H9 (cell line): Measurements from ENCODE around the gene ILF3. TPM values are rescaled to one million over a fixed set of nuclear protein-coding genes. Genes with fewer than 3 reads are reported as not detected.

Experiments
- DNase-seq: peaks from one replicate; pipeline ENCODE4 v3.0.0-alpha.2; 2017
- H2AFZ ChIP-seq: one replicate; pipeline ENCODE4 v1.6.1; 2013; ENCODE audit warnings: mild to moderate bottlenecking, low read length, control low read depth, moderate library complexity
- H2AK5ac ChIP-seq: 2 replicates; pipeline ENCODE4 v1.6.1; 2013; ENCODE audit warnings: low read length, control low read depth, mixed read lengths; ENCODE audit not compliant: insufficient read length
- H2BK120ac ChIP-seq: one replicate; pipeline ENCODE4 v1.6.1; 2013; ENCODE audit warnings: low read depth, mild to moderate bottlenecking, low read length, control low read depth, inconsistent platforms; ENCODE audit not compliant: poor library complexity, severe bottlenecking
- H2BK12ac ChIP-seq: 2 replicates; pipeline ENCODE4 v1.6.1; 2013; ENCODE audit warnings: low read length, control low read depth, mixed read lengths, low read depth; ENCODE audit not compliant: insufficient read length
- H2BK15ac ChIP-seq: 2 replicates; pipeline ENCODE4 v1.6.1; 2013; ENCODE audit warnings: low read depth, low read length, control low read depth
- H2BK20ac ChIP-seq: one replicate; pipeline ENCODE4 v1.6.1; 2013; ENCODE audit warnings: low read depth, mild to moderate bottlenecking, low read length, control low read depth, inconsistent platforms; ENCODE audit not compliant: poor library complexity, severe bottlenecking
- H2BK5ac ChIP-seq: 2 replicates; pipeline ENCODE4 v1.6.1; 2013; ENCODE audit warnings: low read length, control low read depth, mixed read lengths; ENCODE audit not compliant: insufficient read length
- H3K14ac ChIP-seq: 2 replicates; pipeline ENCODE4 v1.6.1; 2013; ENCODE audit warnings: low read length, control low read depth; ENCODE audit not compliant: insufficient read depth
- H3K18ac ChIP-seq: 2 replicates; pipeline ENCODE4 v1.6.1; 2013; ENCODE audit warnings: low read depth, mild to moderate bottlenecking, mixed read lengths, low read length, control low read depth; ENCODE audit not compliant: insufficient read length
- H3K23ac ChIP-seq: 2 replicates; pipeline ENCODE4 v1.6.1; 2013; ENCODE audit warnings: low read length, control low read depth, mixed read lengths, low read depth; ENCODE audit not compliant: insufficient read length
- H3K23me2 ChIP-seq: 2 replicates; pipeline ENCODE4 v1.6.1; 2013; ENCODE audit warnings: low read depth, mild to moderate bottlenecking, mixed read lengths, low read length, control low read depth; ENCODE audit not compliant: insufficient read length, poor library complexity, severe bottlenecking
- H3K27ac ChIP-seq: 2 replicates; pipeline ENCODE4 v1.5.1; 2013; ENCODE audit warnings: low read length, control low read depth, mixed read lengths, low read depth; ENCODE audit not compliant: insufficient read length
- H3K27me3 ChIP-seq: 2 replicates; pipeline ENCODE4 v1.6.1; 2013; ENCODE audit warnings: low read length, control low read depth, inconsistent platforms; ENCODE audit not compliant: insufficient read depth
- H3K4ac ChIP-seq: 2 replicates; pipeline ENCODE4 v1.6.1; 2013; ENCODE audit warnings: low read depth, mild to moderate bottlenecking, control low read depth, inconsistent platforms, low read length, moderate library complexity
- H3K4me1 ChIP-seq: 2 replicates; pipeline ENCODE4 v1.6.1; 2013; ENCODE audit warnings: low read length, control low read depth, inconsistent platforms; ENCODE audit not compliant: insufficient read depth
- H3K4me2 ChIP-seq: 2 replicates; pipeline ENCODE4 v1.6.1; 2013; ENCODE audit warnings: low read length, control low read depth, mixed read lengths; ENCODE audit not compliant: insufficient read length, insufficient read depth
- H3K56ac ChIP-seq: 2 replicates; pipeline ENCODE4 v1.6.1; 2013; ENCODE audit warnings: low read depth, mild to moderate bottlenecking, mixed read lengths, low read length, control low read depth; ENCODE audit not compliant: insufficient read length
- H3K79me1 ChIP-seq: 2 replicates; pipeline ENCODE4 v1.6.1; 2013; ENCODE audit warnings: low read depth, mild to moderate bottlenecking, moderate library complexity, low read length, control low read depth, inconsistent platforms; ENCODE audit not compliant: insufficient read depth, poor library complexity, severe bottlenecking
- H3K79me2 ChIP-seq: 2 replicates; pipeline ENCODE4 v1.6.1; 2013; ENCODE audit warnings: low read length, control low read depth, inconsistent platforms; ENCODE audit not compliant: insufficient read depth
- H3K9ac ChIP-seq: 2 replicates; pipeline ENCODE4 v1.6.1; 2013; ENCODE audit warnings: low read length, control low read depth, mixed read lengths; ENCODE audit not compliant: insufficient read length; ENCODE audit errors: extremely low read depth
- H3K9me3 ChIP-seq: one replicate; pipeline ENCODE4 v1.6.1; 2013; ENCODE audit warnings: low read depth, low read length, inconsistent platforms; ENCODE audit not compliant: control insufficient read depth
- H3T11ph ChIP-seq: one replicate; pipeline ENCODE4 v1.6.1; 2013; ENCODE audit warnings: mild to moderate bottlenecking, low read length, control low read depth, inconsistent platforms
- H4K20me1 ChIP-seq: one replicate; pipeline ENCODE4 v1.6.1; 2013; ENCODE audit not compliant: control insufficient read depth, insufficient read length, insufficient read depth
- H4K5ac ChIP-seq: 2 replicates; pipeline ENCODE4 v1.6.1; 2013; ENCODE audit warnings: low read depth, mild to moderate bottlenecking, mixed read lengths, low read length, control low read depth; ENCODE audit not compliant: insufficient read length
- H4K8ac ChIP-seq: replicated peaks from 2 replicates; pipeline ENCODE4 v1.6.1; 2013; ENCODE audit warnings: low read length, control low read depth, mixed read lengths, low read depth; ENCODE audit not compliant: insufficient read length
- H4K91ac ChIP-seq: 2 replicates; pipeline ENCODE4 v1.6.1; 2013; ENCODE audit warnings: low read depth, mild to moderate bottlenecking, moderate library complexity, mixed read lengths, low read length, control low read depth; ENCODE audit not compliant: insufficient read length
- H3K27ac Mint-ChIP-seq, 3 experiments: 2 replicates in 2 of 3; 3 replicates in 1 of 3; pipeline ENCODE4 v1.8.0; 2020 to 2021; ENCODE audit warnings: mixed read lengths in 3 of 3, mild to moderate bottlenecking in 1 of 3, moderate library complexity in 1 of 3
- H3K27me3 Mint-ChIP-seq: 2 replicates; pipeline ENCODE4 v1.8.0; 2021; ENCODE audit warnings: low read depth, mild to moderate bottlenecking, moderate library complexity, mixed read lengths
- H3K36me3 Mint-ChIP-seq, 3 experiments: 2 replicates in 2 of 3; 3 replicates in 1 of 3; pipeline ENCODE4 v1.8.0; 2020 to 2021; ENCODE audit warnings: low read depth in 3 of 3, mixed read lengths in 3 of 3; ENCODE audit not compliant: insufficient read depth in 1 of 3
- H3K4me1 Mint-ChIP-seq, 2 experiments: 2 replicates each; pipeline ENCODE4 v1.8.0; 2020; ENCODE audit warnings: mixed read lengths in 2 of 2
- H3K4me3 Mint-ChIP-seq, 2 experiments: 2 replicates in 1 of 2; 3 replicates in 1 of 2; pipeline ENCODE4 v1.8.0; 2020 to 2021; ENCODE audit warnings: mild to moderate bottlenecking in 2 of 2, mixed read lengths in 2 of 2, moderate library complexity in 1 of 2
- H3K9me3 Mint-ChIP-seq, 2 experiments: 2 replicates in 1 of 2; 3 replicates in 1 of 2; pipeline ENCODE4 v1.8.0; 2020; ENCODE audit warnings: mild to moderate bottlenecking in 2 of 2, mixed read lengths in 2 of 2, moderate library complexity in 1 of 2
- CTCF ChIP-seq: fragments of 200-600 bp; sonication (generic); conservative IDR thresholded peaks from 3 replicates; pipeline ENCODE4 v1.8.0; 2021; ENCODE audit warnings: antibody characterized with exemption, mild to moderate bottlenecking
- WGBS: extraction: QIAGEN DNeasy Blood & Tissue Kit; methylation state at CpG from one replicate; pipeline ENCODE4 v1.1.7; 2013; ENCODE audit warnings: missing lambda C conversion rate, low lambda C conversion rate, mixed read lengths; ENCODE audit not compliant: insufficient read length; ENCODE audit errors: extremely low coverage; 5-methylcytosine and 5-hydroxymethylcytosine counted together
- total RNA-seq: library from RNA; stranded (reverse); gene quantifications from 2 replicates; pipeline ENCODE4 v1.2.1, GENCODE V29; 2021

ILF3 gene
- total RNA-seq, 1 experiment from 2014 or later, result 841 TPM

DNA sequence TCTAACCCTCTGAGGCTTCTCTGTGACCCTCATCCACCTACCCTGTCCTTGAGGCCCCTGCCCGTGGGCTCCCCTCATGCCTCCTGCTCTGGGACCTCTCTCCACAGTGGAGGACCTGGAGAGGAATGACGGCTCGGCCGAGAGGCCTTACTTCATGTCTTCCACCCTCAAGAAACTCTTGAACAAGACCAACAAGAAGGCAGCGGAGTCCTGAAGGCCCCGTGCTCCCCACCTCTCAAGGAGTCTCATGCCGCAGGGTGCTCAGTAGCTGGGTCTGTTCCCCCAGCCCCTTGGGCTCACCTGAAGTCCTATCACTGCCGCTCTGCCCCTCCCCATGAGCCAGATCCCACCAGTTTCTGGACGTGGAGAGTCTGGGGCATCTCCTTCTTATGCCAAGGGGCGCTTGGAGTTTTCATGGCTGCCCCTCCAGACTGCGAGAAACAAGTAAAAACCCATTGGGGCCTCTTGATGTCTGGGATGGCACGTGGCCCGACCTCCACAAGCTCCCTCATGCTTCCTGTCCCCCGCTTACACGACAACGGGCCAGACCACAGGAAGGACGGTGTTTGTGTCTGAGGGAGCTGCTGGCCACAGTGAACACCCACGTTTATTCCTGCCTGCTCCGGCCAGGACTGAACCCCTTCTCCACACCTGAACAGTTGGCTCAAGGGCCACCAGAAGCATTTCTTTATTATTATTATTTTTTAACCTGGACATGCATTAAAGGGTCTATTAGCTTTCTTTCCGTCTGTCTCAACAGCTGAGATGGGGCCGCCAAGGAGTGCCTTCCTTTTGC, 10.8 kb upstream of the ILF3 start:
- no peak overlapping the region for H4K91ac ChIP-seq

More for the DNA sequence above, 10.8 kb upstream of the ILF3 start:
- Histone ChIP-seq H3K14ac (no peak overlapping the region), H3K9ac (no peak overlapping the region), H2AK5ac (no peak overlapping the region), H3K79me2 (no peaks in the 10 kb centered on the region), H3K4me1 (peaks cover 3% of the 10 kb centered on the region; the same call in 1 of the 2 replicates), H2BK15ac (no peak overlapping the region), H3K23me2 (no peaks in the 10 kb centered on the region), H3K4ac (no peak overlapping the region), H3K27me3 (no peaks in the 10 kb centered on the region), H4K5ac (no peak overlapping the region), H4K20me1 (no peaks in the 10 kb centered on the region), H2BK12ac (no peak overlapping the region), H2BK20ac (no peak overlapping the region), H3K4me2 (no peak overlapping the region), H2BK5ac (no peak overlapping the region), H3K18ac (no peak overlapping the region), H3K27ac (no peak overlapping the region), H2BK120ac (no peak overlapping the region), H3T11ph (no peak overlapping the region), H2AFZ (no peak overlapping the region), H3K56ac (no peak overlapping the region), H3K23ac (no peak overlapping the region), H3K9me3 (no peaks in the 10 kb centered on the region), H4K8ac (no peak overlapping the region), H3K79me1 (no peaks in the 10 kb centered on the region)
- Mint-ChIP-seq H3K27me3 (no peaks in the 10 kb centered on the region), H3K4me1 (peaks cover 27 to 33% of the 10 kb centered on the region in 2 experiments), H3K27ac (peak overlapping the region; percentile 88 to 96 (median 90)), H3K4me3 (peak overlapping the region in 1 of 2 experiments; percentile 61; a peak in 2 of 5 replicates), H3K36me3 (peaks cover 13 to 51% (median 42%) of the 10 kb centered on the region in 3 experiments; a peak in 6 of 7 replicates), H3K9me3 (no peaks in the 10 kb centered on the region)
- peak; percentile 34 for DNase-seq
- no peak for TF ChIP-seq CTCF
- WGBS, result no CpG with 5 or more reads among the region's 21 CpGs
